Astrocyte (in vitro differentiated cells and primary cell): ENCODE measurements around the gene POLR2F. TPM values are rescaled to one million over a fixed set of nuclear protein-coding genes. Genes with fewer than 3 reads are reported as not detected.

Experiments used
- DNase-seq: peaks from one replicate; pipeline ENCODE4 v3.0.0-alpha.2; 2010; ENCODE audit warnings: low read depth
- FAIRE-seq: peaks from 2 replicates; lab custom pipeline; 2011; peaks lifted over from hg19 to GRCh38; lab: Jason Lieb, UNC
- H2AFZ ChIP-seq: 2 replicates; pipeline ENCODE4 v1.6.0; 2012; ENCODE audit warnings: low read depth, low read length, inconsistent platforms
- H3K27ac ChIP-seq: 2 replicates; pipeline ENCODE4 v1.5.1; 2011; ENCODE audit warnings: low read depth, low read length, inconsistent platforms
- H3K27me3 ChIP-seq: 2 replicates; pipeline ENCODE4 v1.6.0; 2011; ENCODE audit warnings: low read length, inconsistent platforms; ENCODE audit not compliant: insufficient read depth
- H3K36me3 ChIP-seq: 2 replicates; pipeline ENCODE4 v1.5.1; 2011; ENCODE audit warnings: low read length, inconsistent platforms; ENCODE audit not compliant: insufficient read depth
- H3K4me1 ChIP-seq: 2 replicates; pipeline ENCODE4 v1.5.1; 2011; ENCODE audit warnings: low read length, inconsistent platforms; ENCODE audit not compliant: insufficient read depth
- H3K4me2 ChIP-seq: 2 replicates; pipeline ENCODE4 v1.6.0; 2012; ENCODE audit warnings: low read length, inconsistent platforms
- H3K4me3 ChIP-seq: 2 replicates; pipeline ENCODE4 v1.5.1; 2011; ENCODE audit warnings: low read depth, mild to moderate bottlenecking, low read length, inconsistent platforms; ENCODE audit not compliant: insufficient read depth
- H3K79me2 ChIP-seq: 2 replicates; pipeline ENCODE4 v1.6.0; 2012; ENCODE audit warnings: mild to moderate bottlenecking, low read length, inconsistent platforms; ENCODE audit not compliant: insufficient read depth
- H3K9ac ChIP-seq: 2 replicates; pipeline ENCODE4 v1.6.0; 2012; ENCODE audit warnings: mild to moderate bottlenecking, low read length, inconsistent platforms
- H3K9me3 ChIP-seq: 2 replicates; pipeline ENCODE4 v1.5.1; 2012; ENCODE audit warnings: low read depth, mild to moderate bottlenecking, low read length, inconsistent platforms; ENCODE audit not compliant: insufficient read depth
- H4K20me1 ChIP-seq: 2 replicates; pipeline ENCODE4 v1.6.0; 2012; ENCODE audit warnings: low read length, inconsistent platforms; ENCODE audit not compliant: insufficient read depth
- H3K27ac Mint-ChIP-seq: one replicate; pipeline ENCODE4 v1.8.0; 2021; ENCODE audit warnings: mild to moderate bottlenecking, mixed read lengths; ENCODE audit not compliant: unreplicated experiment
- H3K27me3 Mint-ChIP-seq: one replicate; pipeline ENCODE4 v1.8.0; 2021; ENCODE audit warnings: low read depth, mixed read lengths; ENCODE audit not compliant: unreplicated experiment
- H3K36me3 Mint-ChIP-seq: one replicate; pipeline ENCODE4 v1.8.0; 2021; ENCODE audit warnings: low read depth, mixed read lengths; ENCODE audit not compliant: unreplicated experiment
- H3K4me1 Mint-ChIP-seq: one replicate; pipeline ENCODE4 v1.8.0; 2021; ENCODE audit warnings: low read depth, mixed read lengths; ENCODE audit not compliant: unreplicated experiment
- H3K4me3 Mint-ChIP-seq: one replicate; pipeline ENCODE4 v1.8.0; 2021; ENCODE audit warnings: mild to moderate bottlenecking, moderate library complexity, mixed read lengths; ENCODE audit not compliant: unreplicated experiment
- H3K9me3 Mint-ChIP-seq: one replicate; pipeline ENCODE4 v1.8.0; 2021; ENCODE audit warnings: mild to moderate bottlenecking, mixed read lengths; ENCODE audit not compliant: unreplicated experiment
- CTCF ChIP-seq: IDR thresholded peaks from 2 replicates; pipeline ENCODE4 v1.5.1; 2011; ENCODE audit warnings: low read depth, mild to moderate bottlenecking, inconsistent platforms, low read length, moderate library complexity; ENCODE audit not compliant: insufficient read depth
- EZH2 ChIP-seq: IDR thresholded peaks from 2 replicates; pipeline ENCODE4 v1.6.1; 2012; ENCODE audit warnings: mild to moderate bottlenecking, low read length, inconsistent platforms; ENCODE audit not compliant: insufficient read depth
- total RNA-seq: library from RNA; stranded (reverse); gene quantifications from 2 replicates; pipeline ENCODE4 v1.2.1, GENCODE V29; 2021

POLR2F gene
- total RNA-seq, 1 donor from 2014 or later = 149 TPM

- H3K4me2 ChIP-seq = no peak overlapping the region
Observed at GRCh38 chr22:37996079-37996478, 42.6 kb downstream of the POLR2F start.

GRCh38 chr22:37996515-37997246 lies 43.2 kb downstream of the POLR2F start:
- Mint-ChIP-seq H3K27ac (no peak overlapping the region), H3K4me1 (peaks cover 2% of the 10 kb centered on the region), H3K9me3 (no peaks in the 10 kb centered on the region), H3K4me3 (no peak overlapping the region), H3K36me3 (no peaks in the 10 kb centered on the region), H3K27me3 (peaks cover 21% of the 10 kb centered on the region)
- Histone ChIP-seq H3K27me3 (no peaks in the 10 kb centered on the region), H3K9ac (no peak overlapping the region), H3K79me2 (no peaks in the 10 kb centered on the region), H2AFZ (no peak overlapping the region), H3K27ac (no peak overlapping the region), H3K4me2 (no peak overlapping the region), H4K20me1 (no peaks in the 10 kb centered on the region), H3K4me3 (no peak overlapping the region), H3K36me3 (no peaks in the 10 kb centered on the region), H3K9me3 (no peaks in the 10 kb centered on the region), H3K4me1 (peaks cover 17% of the 10 kb centered on the region)
- DNase-seq (no peak), FAIRE-seq (no peak)
- no peak for TF ChIP-seq EZH2
- no peak for TF ChIP-seq CTCF

More at GRCh38 chr22:37996079-37996478, 42.6 kb downstream of the POLR2F start:
- Histone ChIP-seq H3K4me3 (no peak overlapping the region), H3K9me3 (no peaks in the 10 kb centered on the region), H3K36me3 (no peaks in the 10 kb centered on the region), H3K27me3 (no peaks in the 10 kb centered on the region), H3K4me1 (peaks cover 17% of the 10 kb centered on the region), H3K9ac (no peak overlapping the region), H3K79me2 (no peaks in the 10 kb centered on the region), H3K27ac (no peak overlapping the region), H2AFZ (no peak overlapping the region), H4K20me1 (no peaks in the 10 kb centered on the region)
- FAIRE-seq = no peak
- Mint-ChIP-seq H3K27me3 (peaks cover 21% of the 10 kb centered on the region), H3K4me1 (peaks cover 2% of the 10 kb centered on the region), H3K27ac (no peak overlapping the region), H3K4me3 (no peak overlapping the region), H3K9me3 (no peaks in the 10 kb centered on the region), H3K36me3 (no peaks in the 10 kb centered on the region)
- no peak for DNase-seq
- TF ChIP-seq EZH2 (no peak), CTCF (no peak)

GRCh38 chr22:37998543-37998942 lies 45.0 kb downstream of the POLR2F start:
- no peak overlapping the region for H3K4me3 ChIP-seq
- H3K4me1 Mint-ChIP-seq = peaks cover 2% of the 10 kb centered on the region
- H2AFZ ChIP-seq = no peak overlapping the region
- H3K4me3 Mint-ChIP-seq = no peak overlapping the region
- no peak overlapping the region for H3K9ac ChIP-seq
- TF ChIP-seq EZH2 (no peak), CTCF (no peak)
- no peak overlapping the region for H3K27ac Mint-ChIP-seq
- H3K79me2 ChIP-seq = no peaks in the 10 kb centered on the region
- FAIRE-seq (no peak), DNase-seq (no peak)
- no peaks in the 10 kb centered on the region for H3K9me3 Mint-ChIP-seq
- no peak overlapping the region for H3K27ac ChIP-seq
- H4K20me1 ChIP-seq = no peaks in the 10 kb centered on the region
- peaks cover 17% of the 10 kb centered on the region for H3K4me1 ChIP-seq
- no peaks in the 10 kb centered on the region for H3K36me3 ChIP-seq
- H3K27me3 ChIP-seq = no peaks in the 10 kb centered on the region
- H3K27me3 Mint-ChIP-seq = peaks cover 14% of the 10 kb centered on the region
- no peaks in the 10 kb centered on the region for H3K36me3 Mint-ChIP-seq
- no peak overlapping the region for H3K4me2 ChIP-seq
- no peaks in the 10 kb centered on the region for H3K9me3 ChIP-seq
